HepG2 (cell line): ENCODE measurements around the gene AHCY. TPM values are rescaled to one million over a fixed set of nuclear protein-coding genes. Genes with fewer than 3 reads are reported as not detected.
A peak's percentile ranks its signal among the peaks of the same experiment; 100 is the strongest.

ENCODE experiments used
- CEBPB ChIP-seq: IDR thresholded peaks from 2 replicates; pipeline ENCODE4 v1.6.1; 2011; ENCODE audit warnings: low read depth, low read length, improper control_type of control experiment, borderline replicate concordance
- DR1 ChIP-seq: sonication (generic); formaldehyde crosslinking; IDR thresholded peaks from 2 replicates; pipeline ENCODE4 v1.8.0; 2021; ENCODE audit warnings: mild to moderate bottlenecking, missing genetic modification reagents, inconsistent platforms
- GABPB1 ChIP-seq: IDR thresholded peaks from 2 replicates; pipeline ENCODE4 v1.6.1; 2016; ENCODE audit warnings: mild to moderate bottlenecking, missing genetic modification reagents, moderate library complexity, missing compliant biosample characterization
- GATAD2A ChIP-seq: IDR thresholded peaks from 2 replicates; pipeline ENCODE4 v1.6.1; 2016
- HMG20B ChIP-seq: conservative IDR thresholded peaks from 2 replicates; pipeline ENCODE4 v1.6.1; 2016; ENCODE audit warnings: missing genetic modification reagents, missing compliant biosample characterization
- HMGA1 ChIP-seq: sonication (generic); formaldehyde crosslinking; conservative IDR thresholded peaks from 2 replicates; pipeline ENCODE4 v1.4.0; 2020; ENCODE audit warnings: missing genetic modification reagents
- KDM3A ChIP-seq: IDR thresholded peaks from 2 replicates; pipeline ENCODE4 v1.6.1; 2018; ENCODE audit warnings: low read depth, missing compliant biosample characterization
- NCOA2 ChIP-seq: sonication (generic); formaldehyde crosslinking; IDR thresholded peaks from 2 replicates; pipeline ENCODE4 v1.8.0; 2022; ENCODE audit warnings: inconsistent platforms
- NONO ChIP-seq, 2 experiments: fragments of 450-650 bp in 1 of 2; sonication (generic) in 1 of 2; formaldehyde crosslinking in 1 of 2; IDR thresholded peaks in 1 of 2; conservative IDR thresholded peaks in 1 of 2; 2 replicates each; pipeline versions ENCODE4 v1.6.1 to v1.8.0; 2017 to 2022; ENCODE audit warnings: mild to moderate bottlenecking in 1 of 2, missing genetic modification reagents in 1 of 2, moderate library complexity in 1 of 2
- PHB2 ChIP-seq: fragments of 450-650 bp; IDR thresholded peaks from 2 replicates; pipeline ENCODE4 v1.6.1; 2018; ENCODE audit not compliant: partially characterized antibody
- SAP130 ChIP-seq: IDR thresholded peaks from 2 replicates; pipeline ENCODE4 v1.6.1; 2016; ENCODE audit warnings: low read depth
- ZNF33B ChIP-seq: sonication (generic); formaldehyde crosslinking; IDR thresholded peaks from 2 replicates; pipeline ENCODE4 v1.5.1; 2020; ENCODE audit warnings: mild to moderate bottlenecking, missing genetic modification reagents
- ZNF747 ChIP-seq: sonication (generic); formaldehyde crosslinking; IDR thresholded peaks from 2 replicates; pipeline ENCODE4 v1.8.1; 2023; ENCODE audit warnings: missing genetic modification reagents, mild to moderate bottlenecking, borderline replicate concordance
- polyA plus RNA-seq, 8 experiments: library from polyadenylated mRNA; depleted of rRNA in 3 of 8; stranded (reverse) in 7 of 8; unstranded in 1 of 8; fragments of >200 nt; fragmentation: Illumina TruSeq in 4 of 8; extraction: Trizol in 4 of 8; gene quantifications; 2 replicates each; pipeline versions ENCODE4 v1.2.1 to v1.2.3, GENCODE V29; 2011 to 2016; ENCODE audit warnings: low read depth in 4 of 8, missing spikeins in 1 of 8, mixed read lengths in 1 of 8; ENCODE audit not compliant: insufficient read depth in 1 of 8
- total RNA-seq, 5 experiments: library from RNA; depleted of rRNA; stranded (reverse); fragments of >200 nt; fragmentation: Illumina TruSeq; extraction: Trizol; gene quantifications; 2 replicates each; pipeline ENCODE4 v1.2.3, GENCODE V29; 2016; ENCODE audit warnings: low read depth in 1 of 5
- TF ChIP-seq, protein P1 (sequence below): sonication (generic); formaldehyde crosslinking; IDR thresholded peaks from 2 replicates; pipeline ENCODE4 v1.4.0; 2020; ENCODE audit warnings: mild to moderate bottlenecking, low read depth, missing genetic modification reagents
- TF ChIP-seq, protein P2 (sequence below): sonication (generic); formaldehyde crosslinking; IDR thresholded peaks from 2 replicates; pipeline ENCODE4 v1.5.0; 2020; ENCODE audit warnings: mild to moderate bottlenecking, missing genetic modification reagents, moderate library complexity
- TF ChIP-seq, protein P3 (sequence below): fragments of 450-650 bp; IDR thresholded peaks from 2 replicates; pipeline ENCODE4 v1.6.1; 2017
- TF ChIP-seq, protein P4 (sequence below): sonication (generic); formaldehyde crosslinking; IDR thresholded peaks from 2 replicates; pipeline ENCODE4 v1.8.1; 2023; ENCODE audit warnings: missing genetic modification reagents, inconsistent platforms, borderline replicate concordance
- TF ChIP-seq, protein P5 (sequence below): sonication (generic); formaldehyde crosslinking; IDR thresholded peaks from 2 replicates; pipeline ENCODE4 v1.4.0; 2020; ENCODE audit warnings: missing genetic modification reagents
- TF ChIP-seq, protein P6 (sequence below): sonication (generic); formaldehyde crosslinking; IDR thresholded peaks from 2 replicates; pipeline ENCODE4 v1.8.0; 2022; ENCODE audit warnings: mild to moderate bottlenecking, missing genetic modification reagents; ENCODE audit not compliant: insufficient replicate concordance
- TF ChIP-seq, protein P7 (sequence below): IDR thresholded peaks from 2 replicates; pipeline ENCODE4 v1.6.1; 2016; ENCODE audit warnings: missing compliant biosample characterization, missing genetic modification reagents, borderline replicate concordance

The AHCY gene
- total and polyA plus RNA-seq, 2 of the 13 experiments (the other 11 are each of a cell fraction or from before 2014, with no cell fraction given) = 407 to 419 TPM

DNA sequence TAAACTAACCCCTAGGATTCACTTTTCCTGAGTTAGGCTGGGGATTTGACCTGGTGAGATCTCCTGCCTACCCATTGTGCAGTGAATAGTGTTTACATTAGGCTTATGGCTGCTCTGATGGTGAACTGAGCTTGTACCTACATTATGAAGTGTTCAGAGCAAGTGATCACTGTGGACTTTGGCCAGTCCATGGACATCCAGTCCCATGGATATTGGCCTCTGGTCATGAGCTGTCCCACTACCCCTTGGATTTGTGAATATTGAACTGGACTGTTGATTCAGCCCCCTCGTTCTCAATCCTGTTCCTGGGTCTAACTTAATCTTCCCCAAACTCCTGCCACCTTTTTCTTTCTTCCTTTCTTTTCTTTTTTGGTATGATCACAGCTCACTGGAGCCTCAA, 48.2 kb downstream of the AHCY start (continued):
- TF ChIP-seq, protein P1, sequence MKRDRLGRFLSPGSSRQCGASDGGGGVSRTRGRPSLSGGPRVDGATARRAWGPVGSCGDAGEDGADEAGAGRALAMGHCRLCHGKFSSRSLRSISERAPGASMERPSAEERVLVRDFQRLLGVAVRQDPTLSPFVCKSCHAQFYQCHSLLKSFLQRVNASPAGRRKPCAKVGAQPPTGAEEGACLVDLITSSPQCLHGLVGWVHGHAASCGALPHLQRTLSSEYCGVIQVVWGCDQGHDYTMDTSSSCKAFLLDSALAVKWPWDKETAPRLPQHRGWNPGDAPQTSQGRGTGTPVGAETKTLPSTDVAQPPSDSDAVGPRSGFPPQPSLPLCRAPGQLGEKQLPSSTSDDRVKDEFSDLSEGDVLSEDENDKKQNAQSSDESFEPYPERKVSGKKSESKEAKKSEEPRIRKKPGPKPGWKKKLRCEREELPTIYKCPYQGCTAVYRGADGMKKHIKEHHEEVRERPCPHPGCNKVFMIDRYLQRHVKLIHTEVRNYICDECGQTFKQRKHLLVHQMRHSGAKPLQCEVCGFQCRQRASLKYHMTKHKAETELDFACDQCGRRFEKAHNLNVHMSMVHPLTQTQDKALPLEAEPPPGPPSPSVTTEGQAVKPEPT (CRISPR knock-in tag) = no peak
- TF ChIP-seq HMG20B = 0 out of 2 replicates have a peak, but pooled peaks have one; percentile 38
- no peak for TF ChIP-seq HMGA1
- TF ChIP-seq, protein P2, sequence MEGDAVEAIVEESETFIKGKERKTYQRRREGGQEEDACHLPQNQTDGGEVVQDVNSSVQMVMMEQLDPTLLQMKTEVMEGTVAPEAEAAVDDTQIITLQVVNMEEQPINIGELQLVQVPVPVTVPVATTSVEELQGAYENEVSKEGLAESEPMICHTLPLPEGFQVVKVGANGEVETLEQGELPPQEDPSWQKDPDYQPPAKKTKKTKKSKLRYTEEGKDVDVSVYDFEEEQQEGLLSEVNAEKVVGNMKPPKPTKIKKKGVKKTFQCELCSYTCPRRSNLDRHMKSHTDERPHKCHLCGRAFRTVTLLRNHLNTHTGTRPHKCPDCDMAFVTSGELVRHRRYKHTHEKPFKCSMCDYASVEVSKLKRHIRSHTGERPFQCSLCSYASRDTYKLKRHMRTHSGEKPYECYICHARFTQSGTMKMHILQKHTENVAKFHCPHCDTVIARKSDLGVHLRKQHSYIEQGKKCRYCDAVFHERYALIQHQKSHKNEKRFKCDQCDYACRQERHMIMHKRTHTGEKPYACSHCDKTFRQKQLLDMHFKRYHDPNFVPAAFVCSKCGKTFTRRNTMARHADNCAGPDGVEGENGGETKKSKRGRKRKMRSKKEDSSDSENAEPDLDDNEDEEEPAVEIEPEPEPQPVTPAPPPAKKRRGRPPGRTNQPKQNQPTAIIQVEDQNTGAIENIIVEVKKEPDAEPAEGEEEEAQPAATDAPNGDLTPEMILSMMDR = peak; percentile 28
- TF ChIP-seq, protein P3, sequence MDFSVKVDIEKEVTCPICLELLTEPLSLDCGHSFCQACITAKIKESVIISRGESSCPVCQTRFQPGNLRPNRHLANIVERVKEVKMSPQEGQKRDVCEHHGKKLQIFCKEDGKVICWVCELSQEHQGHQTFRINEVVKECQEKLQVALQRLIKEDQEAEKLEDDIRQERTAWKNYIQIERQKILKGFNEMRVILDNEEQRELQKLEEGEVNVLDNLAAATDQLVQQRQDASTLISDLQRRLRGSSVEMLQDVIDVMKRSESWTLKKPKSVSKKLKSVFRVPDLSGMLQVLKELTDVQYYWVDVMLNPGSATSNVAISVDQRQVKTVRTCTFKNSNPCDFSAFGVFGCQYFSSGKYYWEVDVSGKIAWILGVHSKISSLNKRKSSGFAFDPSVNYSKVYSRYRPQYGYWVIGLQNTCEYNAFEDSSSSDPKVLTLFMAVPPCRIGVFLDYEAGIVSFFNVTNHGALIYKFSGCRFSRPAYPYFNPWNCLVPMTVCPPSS = no peak
- no peak for TF ChIP-seq ZNF33B (CRISPR knock-in tag)
- TF ChIP-seq ZNF747 (CRISPR knock-in tag) = peak; percentile 57; the same call in 1 of the 2 replicates
- TF ChIP-seq CEBPB = no peak
- TF ChIP-seq, protein P4, sequence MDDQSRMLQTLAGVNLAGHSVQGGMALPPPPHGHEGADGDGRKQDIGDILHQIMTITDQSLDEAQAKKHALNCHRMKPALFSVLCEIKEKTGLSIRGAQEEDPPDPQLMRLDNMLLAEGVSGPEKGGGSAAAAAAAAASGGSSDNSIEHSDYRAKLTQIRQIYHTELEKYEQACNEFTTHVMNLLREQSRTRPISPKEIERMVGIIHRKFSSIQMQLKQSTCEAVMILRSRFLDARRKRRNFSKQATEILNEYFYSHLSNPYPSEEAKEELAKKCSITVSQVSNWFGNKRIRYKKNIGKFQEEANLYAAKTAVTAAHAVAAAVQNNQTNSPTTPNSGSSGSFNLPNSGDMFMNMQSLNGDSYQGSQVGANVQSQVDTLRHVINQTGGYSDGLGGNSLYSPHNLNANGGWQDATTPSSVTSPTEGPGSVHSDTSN (CRISPR knock-in tag) = no peak
- TF ChIP-seq SAP130 (CRISPR knock-in tag) = peak; percentile 69
- TF ChIP-seq PHB2 = no peak
- TF ChIP-seq, protein P5, sequence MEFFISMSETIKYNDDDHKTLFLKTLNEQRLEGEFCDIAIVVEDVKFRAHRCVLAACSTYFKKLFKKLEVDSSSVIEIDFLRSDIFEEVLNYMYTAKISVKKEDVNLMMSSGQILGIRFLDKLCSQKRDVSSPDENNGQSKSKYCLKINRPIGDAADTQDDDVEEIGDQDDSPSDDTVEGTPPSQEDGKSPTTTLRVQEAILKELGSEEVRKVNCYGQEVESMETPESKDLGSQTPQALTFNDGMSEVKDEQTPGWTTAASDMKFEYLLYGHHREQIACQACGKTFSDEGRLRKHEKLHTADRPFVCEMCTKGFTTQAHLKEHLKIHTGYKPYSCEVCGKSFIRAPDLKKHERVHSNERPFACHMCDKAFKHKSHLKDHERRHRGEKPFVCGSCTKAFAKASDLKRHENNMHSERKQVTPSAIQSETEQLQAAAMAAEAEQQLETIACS (CRISPR knock-in tag) = no peak
- TF ChIP-seq, protein P6, sequence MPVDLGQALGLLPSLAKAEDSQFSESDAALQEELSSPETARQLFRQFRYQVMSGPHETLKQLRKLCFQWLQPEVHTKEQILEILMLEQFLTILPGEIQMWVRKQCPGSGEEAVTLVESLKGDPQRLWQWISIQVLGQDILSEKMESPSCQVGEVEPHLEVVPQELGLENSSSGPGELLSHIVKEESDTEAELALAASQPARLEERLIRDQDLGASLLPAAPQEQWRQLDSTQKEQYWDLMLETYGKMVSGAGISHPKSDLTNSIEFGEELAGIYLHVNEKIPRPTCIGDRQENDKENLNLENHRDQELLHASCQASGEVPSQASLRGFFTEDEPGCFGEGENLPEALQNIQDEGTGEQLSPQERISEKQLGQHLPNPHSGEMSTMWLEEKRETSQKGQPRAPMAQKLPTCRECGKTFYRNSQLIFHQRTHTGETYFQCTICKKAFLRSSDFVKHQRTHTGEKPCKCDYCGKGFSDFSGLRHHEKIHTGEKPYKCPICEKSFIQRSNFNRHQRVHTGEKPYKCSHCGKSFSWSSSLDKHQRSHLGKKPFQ (CRISPR knock-in tag) = no peak
- peak; percentile 66 for TF ChIP-seq GATAD2A (CRISPR knock-in tag)
- no peak for TF ChIP-seq DR1 (CRISPR knock-in tag)
- TF ChIP-seq NCOA2 = no peak
- TF ChIP-seq NONO (IDR thresholded peaks at IDR 0.05) = no peak
- no peak for TF ChIP-seq NONO (CRISPR knock-in tag; conservative IDR thresholded peaks at IDR 0.05)
- TF ChIP-seq, protein P7, sequence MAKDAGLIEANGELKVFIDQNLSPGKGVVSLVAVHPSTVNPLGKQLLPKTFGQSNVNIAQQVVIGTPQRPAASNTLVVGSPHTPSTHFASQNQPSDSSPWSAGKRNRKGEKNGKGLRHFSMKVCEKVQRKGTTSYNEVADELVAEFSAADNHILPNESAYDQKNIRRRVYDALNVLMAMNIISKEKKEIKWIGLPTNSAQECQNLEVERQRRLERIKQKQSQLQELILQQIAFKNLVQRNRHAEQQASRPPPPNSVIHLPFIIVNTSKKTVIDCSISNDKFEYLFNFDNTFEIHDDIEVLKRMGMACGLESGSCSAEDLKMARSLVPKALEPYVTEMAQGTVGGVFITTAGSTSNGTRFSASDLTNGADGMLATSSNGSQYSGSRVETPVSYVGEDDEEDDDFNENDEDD (CRISPR knock-in tag) = no peak
- 0 out of 2 replicates have a peak, but pooled peaks have one; percentile 23 for TF ChIP-seq KDM3A (CRISPR knock-in tag)
- no peak for TF ChIP-seq GABPB1
